IMR-90 (cell line): Measurements from ENCODE around the gene ST3GAL3. TPM values are rescaled to one million over a fixed set of nuclear protein-coding genes. Genes with fewer than 3 reads are reported as not detected.

Experiments
- ELK1 ChIP-seq: fragments of 150-350 bp; IDR thresholded peaks from 2 replicates; pipeline ENCODE4 v1.6.1; 2016; ENCODE audit warnings: low read depth, mild to moderate bottlenecking, low read length, moderate library complexity, borderline replicate concordance
- FOS ChIP-seq: fragments of 150-350 bp; IDR thresholded peaks from 2 replicates; pipeline ENCODE4 v1.6.1; 2016; ENCODE audit warnings: low read depth, low read length
- MAFK ChIP-seq: IDR thresholded peaks from 2 replicates; pipeline ENCODE4 v1.6.1; 2012; ENCODE audit warnings: low read depth, low read length, improper control_type of control experiment
- POLR2A ChIP-seq: IDR thresholded peaks from 2 replicates; pipeline ENCODE4 v1.6.1; 2012; ENCODE audit warnings: mild to moderate bottlenecking, low read depth, low read length
- RCOR1 ChIP-seq: IDR thresholded peaks from 2 replicates; pipeline ENCODE4 v1.6.1; 2012; ENCODE audit warnings: mild to moderate bottlenecking, low read length, improper control_type of control experiment; ENCODE audit not compliant: insufficient replicate concordance
- RFX5 ChIP-seq: IDR thresholded peaks from 2 replicates; pipeline ENCODE4 v1.8.0; 2012; ENCODE audit warnings: low read depth, mild to moderate bottlenecking, low read length, moderate library complexity
- SMC3 ChIP-seq: fragments of 150-350 bp; IDR thresholded peaks from 2 replicates; pipeline ENCODE4 v1.6.1; 2016; ENCODE audit warnings: low read depth, mild to moderate bottlenecking, antibody characterized with exemption, low read length, moderate library complexity
- polyA plus RNA-seq, 3 experiments: library from polyadenylated mRNA; depleted of rRNA; stranded (reverse); fragments of >200 nt; gene quantifications; 2 replicates each; pipeline ENCODE4 v1.2.3, GENCODE V29; 2012; ENCODE audit warnings: low replicate concordance in 1 of 3
- total RNA-seq: library from RNA; depleted of rRNA; stranded (reverse); fragments of >200 nt; gene quantifications from 2 replicates; pipeline ENCODE4 v1.2.3, GENCODE V29; 2012

ST3GAL3 gene
- total and polyA plus RNA-seq, 2 of the 4 experiments (the other 2 are of a cell fraction) = 12.0 to 14.8 TPM

GRCh38 chr1:43766818-43767525 is 59.6 kb downstream of the ST3GAL3 start (continued):
- no peak for TF ChIP-seq RCOR1
- TF ChIP-seq SMC3 = no peak
- no peak for TF ChIP-seq FOS
- TF ChIP-seq RFX5 = no peak
- TF ChIP-seq ELK1 = no peak
- TF ChIP-seq POLR2A = no peak
- TF ChIP-seq MAFK = no peak
